ENCODE measurements around the gene SLC46A3.

Gene SLC46A3

DNA sequence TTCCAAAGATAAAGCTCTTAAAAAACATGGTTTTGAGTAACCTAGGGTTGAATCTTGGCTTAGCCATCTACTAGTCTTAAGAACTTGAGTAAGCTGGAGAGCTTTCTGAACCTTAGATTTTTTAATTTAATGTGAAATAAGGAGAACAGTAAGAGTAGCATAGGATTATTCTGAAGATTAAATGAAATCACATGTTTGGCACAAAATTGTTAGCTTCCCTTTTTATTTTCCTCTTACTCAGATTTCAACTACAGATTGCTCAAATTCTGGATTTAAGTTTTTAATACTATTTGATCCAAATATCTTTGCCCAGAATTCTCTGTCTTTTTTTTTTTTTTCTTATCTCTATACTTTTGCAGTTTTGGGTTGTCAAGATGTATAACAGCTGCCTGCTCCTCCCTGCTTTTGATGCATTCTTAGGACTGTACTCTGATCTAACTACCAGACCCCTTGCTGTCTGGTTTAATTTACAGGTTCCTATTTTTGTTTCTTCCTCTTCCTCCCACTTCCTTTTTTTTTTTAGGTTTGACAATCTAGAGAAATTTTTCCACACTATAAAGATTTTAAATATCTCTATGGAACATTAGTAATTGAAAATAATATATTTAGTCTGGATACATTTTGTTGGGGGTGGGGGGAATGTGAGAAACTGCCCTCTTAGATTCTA, 47.5 kb downstream of the SLC46A3 start:
- DNase-seq = no peak

DNA sequence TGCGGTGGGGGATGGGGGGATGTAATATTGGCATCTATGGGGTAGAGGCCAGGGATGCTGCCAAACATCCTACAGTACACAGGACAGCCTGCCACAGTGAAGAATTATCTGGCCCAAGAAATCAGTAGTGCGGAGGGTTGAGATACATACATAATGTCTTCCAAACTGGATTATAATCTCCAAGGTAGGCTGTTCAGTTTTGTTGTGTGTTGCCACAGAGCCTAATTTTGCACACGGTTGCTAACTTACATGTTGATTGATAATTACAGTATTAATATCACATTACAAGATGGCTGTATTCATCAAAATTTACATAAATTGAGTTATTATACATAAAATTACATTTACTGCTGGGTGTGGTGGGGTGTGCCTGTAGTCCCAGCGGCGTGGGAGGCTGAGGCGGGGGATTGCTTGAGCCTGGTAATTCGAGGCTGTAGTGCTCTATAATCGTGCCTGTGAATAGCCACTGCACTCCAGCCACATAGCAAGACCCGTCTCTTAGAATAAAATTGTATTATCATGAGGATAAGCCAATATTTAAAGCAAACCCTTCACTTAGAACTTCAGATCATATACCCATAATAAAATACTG, 51.8 kb downstream of the SLC46A3 start:
- no peak for DNase-seq

DNA sequence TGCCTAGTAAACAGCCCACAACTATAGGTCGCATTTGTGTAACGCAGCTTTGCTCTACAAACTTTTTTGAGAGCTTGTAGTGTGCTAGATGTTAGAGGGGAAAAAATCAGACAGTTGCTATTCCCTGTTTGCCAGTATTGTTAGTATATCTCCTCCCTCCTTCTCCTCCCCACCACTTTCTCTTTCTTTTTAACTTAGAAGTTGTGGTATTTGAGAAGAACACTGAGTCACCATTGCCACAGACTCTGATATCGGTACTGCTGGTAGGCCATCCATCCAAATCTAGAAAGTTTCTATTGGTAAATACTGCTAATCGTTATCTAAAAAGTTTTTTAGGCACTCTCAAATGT, 59.2 kb downstream of the SLC46A3 start:
- DNase-seq = no peak

DNA sequence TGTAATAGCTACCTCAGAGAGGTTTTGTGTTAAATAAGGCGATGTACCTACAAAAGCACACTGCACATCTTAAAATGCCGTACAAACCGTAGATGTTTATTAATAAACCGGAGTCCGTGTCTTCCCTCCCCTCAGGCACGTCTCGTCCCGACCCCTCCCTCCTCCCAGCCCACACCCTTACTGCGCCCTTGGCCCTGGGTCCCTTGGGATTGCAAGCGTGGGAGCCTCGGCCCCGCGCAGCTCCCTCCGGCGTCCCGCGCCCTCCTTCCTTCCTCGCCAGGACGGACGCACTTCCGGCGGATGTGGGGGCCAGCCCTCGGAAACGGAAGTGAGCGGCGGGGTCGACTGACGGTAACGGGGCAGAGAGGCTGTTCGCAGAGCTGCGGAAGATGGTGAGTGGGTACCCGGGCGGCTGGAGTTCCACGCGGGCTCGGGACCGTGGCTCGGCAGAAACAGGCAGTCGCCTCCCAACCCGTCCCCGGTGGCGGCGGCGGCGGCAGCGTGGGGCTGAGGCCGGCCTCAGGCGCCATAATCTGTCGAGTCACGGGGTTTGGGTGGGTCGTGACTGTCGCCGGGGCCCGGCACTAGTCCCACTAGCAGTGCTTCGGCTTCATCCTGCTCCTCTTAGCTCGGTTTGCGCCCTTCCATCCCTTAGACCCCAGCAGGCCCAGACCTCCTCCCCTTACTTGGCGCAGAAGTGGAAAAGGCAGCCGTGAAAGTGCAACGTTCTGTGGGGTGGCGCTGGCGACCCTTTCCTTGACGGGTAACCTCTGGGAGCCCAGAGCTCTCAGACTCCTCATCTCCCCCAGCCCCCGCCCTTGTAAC, 59.8 kb downstream of the SLC46A3 start, which contains the start of gene POMP:
POMP (plus strand) TSS at position 335 of the 825 bp plus-strand sequence; CDS start at position 390, 55 bp downstream.
- DNase-seq = peak; percentile 63

DNA sequence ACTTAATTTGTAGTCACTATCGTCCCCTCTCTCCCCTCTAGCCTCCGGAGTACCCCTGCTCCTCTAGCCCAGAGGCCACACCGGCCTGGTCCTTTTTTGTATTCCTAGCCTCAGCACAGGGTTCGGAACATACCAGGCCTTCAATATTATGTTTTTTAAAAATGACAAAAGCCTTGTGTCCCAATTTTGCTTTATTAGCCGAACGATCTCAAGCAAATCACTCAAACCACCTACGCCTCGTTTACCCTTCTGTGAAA, 60.3 kb downstream of the SLC46A3 start:
- no peak for DNase-seq

DNA sequence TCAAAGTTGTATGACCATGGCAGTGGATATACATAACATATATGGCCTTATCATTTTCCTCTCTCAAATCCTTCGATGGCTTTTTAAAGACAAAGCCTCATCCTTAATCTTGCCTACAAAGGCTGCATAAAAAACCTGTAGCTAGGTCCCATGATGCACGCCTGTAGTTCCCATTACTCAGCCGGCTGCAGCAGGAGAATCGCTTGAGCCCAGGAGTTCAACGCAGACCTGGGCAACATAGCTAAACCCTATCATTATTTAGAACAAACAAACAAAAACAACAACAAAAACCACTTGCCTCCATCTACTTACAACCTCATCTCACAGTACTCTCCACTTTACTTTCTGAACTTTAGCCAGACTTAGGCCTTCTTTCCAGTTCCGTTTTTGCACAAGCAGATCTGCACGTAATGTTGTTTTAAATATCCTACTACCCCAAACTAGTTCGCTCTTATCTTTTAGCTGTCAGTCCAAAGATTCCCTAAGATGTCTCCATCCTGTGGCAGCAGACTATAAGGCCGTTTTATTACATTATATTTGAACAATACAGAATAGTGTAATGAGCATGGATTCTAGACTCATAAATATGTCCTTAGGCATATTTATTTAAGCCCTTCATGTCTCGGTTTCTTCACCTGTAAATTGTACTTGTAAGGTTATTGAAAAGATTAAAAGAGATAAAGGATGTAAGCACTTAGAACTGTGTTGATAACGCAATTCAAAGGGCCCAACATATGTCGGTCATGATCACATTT, 60.8 kb downstream of the SLC46A3 start:
- no peak for DNase-seq

DNA sequence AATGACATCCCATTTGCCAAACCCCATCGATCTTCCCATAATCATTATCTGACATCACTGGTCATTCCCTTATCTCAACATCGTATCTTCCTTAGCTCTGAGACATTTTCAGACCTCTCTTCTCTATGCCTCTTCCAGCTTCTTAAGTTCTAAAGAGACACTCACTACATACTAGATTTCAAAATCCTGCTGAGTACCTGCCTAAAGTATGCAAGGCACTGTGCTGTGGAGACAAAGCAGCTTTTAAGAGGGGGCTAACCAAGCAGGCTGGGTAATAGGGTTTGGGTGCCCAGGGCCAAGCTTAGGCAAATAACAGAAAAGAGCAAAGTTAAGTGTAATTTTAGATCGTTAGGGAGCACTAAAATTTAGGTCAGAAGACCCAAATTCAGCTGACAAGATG, 63.2 kb downstream of the SLC46A3 start:
- DNase-seq = no peak

DNA sequence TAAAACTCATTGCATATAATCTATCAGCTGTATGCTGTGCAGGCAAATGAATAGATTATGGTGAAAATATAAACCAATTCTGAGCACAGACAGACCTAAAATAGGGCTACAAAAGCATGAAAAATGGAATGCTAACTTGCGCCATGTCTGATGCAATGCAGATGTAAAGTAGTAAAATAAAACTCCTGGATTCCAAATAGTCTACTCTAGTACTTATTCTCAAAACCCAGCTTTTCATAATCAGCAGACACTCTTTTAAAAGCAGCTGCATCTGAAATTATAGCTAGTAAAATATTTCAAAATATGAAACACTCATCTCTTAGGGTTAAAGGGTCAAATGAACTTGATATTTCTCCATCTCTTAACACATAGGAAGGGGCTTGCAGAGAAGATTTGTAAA, 64.5 kb downstream of the SLC46A3 start:
- DNase-seq = no peak

DNA sequence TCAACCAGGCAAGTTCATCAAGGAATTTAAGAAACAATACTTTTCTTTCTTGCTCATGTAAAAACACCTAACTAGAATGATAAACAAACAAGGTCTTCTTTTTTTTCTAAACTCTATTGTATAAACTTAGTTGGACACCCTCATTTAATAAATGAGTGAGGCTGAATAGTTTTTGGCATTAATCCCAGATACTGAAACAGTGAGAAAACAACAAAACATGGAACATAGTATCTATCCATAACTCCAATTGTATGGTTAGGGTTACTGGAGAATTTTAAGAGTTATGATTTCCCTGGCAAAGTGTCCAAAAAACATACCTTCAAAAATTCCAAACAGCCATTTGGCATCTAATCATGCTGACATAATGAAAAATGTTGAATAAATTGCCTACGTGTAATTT, 65.7 kb downstream of the SLC46A3 start:
- no peak for DNase-seq

DNA sequence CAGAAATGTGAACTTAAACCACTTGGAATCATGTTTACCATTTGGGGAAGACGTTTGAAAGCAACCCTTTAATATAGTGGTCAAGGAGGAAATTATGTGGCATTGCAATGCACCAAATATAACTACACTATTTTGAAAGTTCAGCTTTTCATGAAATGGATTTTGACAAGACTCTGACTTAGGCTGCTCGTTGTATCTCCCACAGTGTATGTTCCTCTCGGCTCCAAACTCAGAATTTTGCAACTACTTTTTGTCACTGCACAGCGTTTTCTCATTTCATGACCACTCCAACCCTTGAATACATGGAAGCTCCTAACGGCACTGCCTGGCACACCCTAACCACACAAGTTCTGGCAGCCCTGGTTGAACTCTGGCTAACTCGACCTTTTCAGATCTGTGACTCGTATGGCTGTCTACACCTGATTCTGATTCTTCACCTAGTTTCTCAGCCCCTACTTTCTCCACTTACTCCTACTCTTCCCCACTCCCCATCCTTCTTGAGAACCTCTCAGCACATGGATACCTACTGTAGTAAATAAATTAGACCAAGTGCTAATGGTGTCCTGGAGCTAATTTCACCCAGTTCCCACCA, 66.9 kb downstream of the SLC46A3 start:
- no peak for DNase-seq

DNA sequence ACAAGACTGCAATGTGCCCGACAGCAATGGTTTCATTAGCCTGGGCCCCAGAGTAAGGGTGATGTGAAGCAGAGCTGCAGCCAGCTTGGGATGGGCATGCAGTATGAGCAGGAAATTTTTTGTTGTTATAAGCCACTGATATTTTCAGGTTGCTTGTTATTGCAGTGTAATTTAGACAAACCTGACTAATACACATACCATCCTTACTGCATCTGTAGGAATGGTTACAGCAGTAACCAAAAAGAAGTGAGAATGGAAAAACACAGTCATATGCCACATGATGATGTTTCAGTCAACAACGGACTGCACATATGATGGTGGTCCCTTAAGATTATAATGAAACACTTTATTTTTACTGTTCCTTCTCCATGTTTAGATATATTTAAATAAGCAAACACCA, 68.5 kb downstream of the SLC46A3 start:
- no peak for DNase-seq
